Upper lobe of left lung (tissue), 4 donors: Measurements from ENCODE around the gene CAPS.

ENCODE experiments used
- EP300 ChIP-seq, 4 donors: sonication (generic); formaldehyde crosslinking; IDR thresholded peaks; one replicate each; pipeline ENCODE4 v1.5.1; 2017; ENCODE audit warnings: antibody characterized with exemption in 4 of 4, control low read depth in 2 of 4
- POLR2A ChIP-seq, 4 donors: fragments of 450-650 bp; IDR thresholded peaks; one replicate each; pipeline ENCODE4 v1.5.1; 2016 to 2017; ENCODE audit warnings: antibody characterized with exemption in 4 of 4, mild to moderate bottlenecking in 2 of 4
- POLR2AphosphoS5 ChIP-seq, 2 donors: sonication (generic); formaldehyde crosslinking; IDR thresholded peaks; one replicate each; pipeline ENCODE4 v1.5.1; 2017; ENCODE audit warnings: antibody characterized with exemption in 2 of 2
- TF ChIP-seq, protein P1 (sequence below), 6 experiments: fragments of 450-650 bp in 4 of 6; fragments of 200-600 bp in 2 of 6; sonication (generic) in 2 of 6; IDR thresholded peaks; one replicate each; pipeline ENCODE4 v1.5.1; 2016 to 2019; ENCODE audit warnings: antibody characterized with exemption in 6 of 6

DNA sequence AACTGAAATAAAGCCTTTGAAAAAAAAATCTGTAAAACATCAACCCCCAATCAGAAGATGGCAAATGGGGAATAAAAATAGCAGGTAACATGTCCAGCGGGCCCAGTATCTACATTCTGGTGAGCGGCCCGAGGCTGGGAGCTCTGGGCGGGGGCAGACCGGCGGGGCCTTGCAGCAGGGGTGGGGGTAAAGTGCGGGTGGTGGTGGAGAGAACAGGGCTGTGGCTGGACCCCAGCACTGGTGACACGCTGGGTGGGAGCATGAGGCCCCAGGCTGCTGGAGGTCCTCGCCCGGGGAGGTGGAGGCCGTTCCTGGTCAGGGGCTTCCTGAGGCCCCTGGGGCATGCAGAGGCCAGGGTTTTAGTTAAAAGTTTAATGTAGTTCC lies 1.7 kb downstream of the CAPS start:
- TF ChIP-seq, protein P1, sequence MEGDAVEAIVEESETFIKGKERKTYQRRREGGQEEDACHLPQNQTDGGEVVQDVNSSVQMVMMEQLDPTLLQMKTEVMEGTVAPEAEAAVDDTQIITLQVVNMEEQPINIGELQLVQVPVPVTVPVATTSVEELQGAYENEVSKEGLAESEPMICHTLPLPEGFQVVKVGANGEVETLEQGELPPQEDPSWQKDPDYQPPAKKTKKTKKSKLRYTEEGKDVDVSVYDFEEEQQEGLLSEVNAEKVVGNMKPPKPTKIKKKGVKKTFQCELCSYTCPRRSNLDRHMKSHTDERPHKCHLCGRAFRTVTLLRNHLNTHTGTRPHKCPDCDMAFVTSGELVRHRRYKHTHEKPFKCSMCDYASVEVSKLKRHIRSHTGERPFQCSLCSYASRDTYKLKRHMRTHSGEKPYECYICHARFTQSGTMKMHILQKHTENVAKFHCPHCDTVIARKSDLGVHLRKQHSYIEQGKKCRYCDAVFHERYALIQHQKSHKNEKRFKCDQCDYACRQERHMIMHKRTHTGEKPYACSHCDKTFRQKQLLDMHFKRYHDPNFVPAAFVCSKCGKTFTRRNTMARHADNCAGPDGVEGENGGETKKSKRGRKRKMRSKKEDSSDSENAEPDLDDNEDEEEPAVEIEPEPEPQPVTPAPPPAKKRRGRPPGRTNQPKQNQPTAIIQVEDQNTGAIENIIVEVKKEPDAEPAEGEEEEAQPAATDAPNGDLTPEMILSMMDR (IDR thresholded peaks at IDR 0.05) = no peak
- TF ChIP-seq POLR2A (IDR thresholded peaks at IDR 0.05) (no peak), POLR2AphosphoS5 (IDR thresholded peaks at IDR 0.05) (no peak), EP300 (IDR thresholded peaks at IDR 0.05) (no peak)
